RWPE2 (cell line): ENCODE measurements around the gene CPLX4.

Source experiments
- ATAC-seq: fragments of 200-7000 bp; cut with Tn5 transposase; 3 replicates; pipeline ENCODE4 v1.9.1; 2021; ENCODE audit warnings: low read depth
- DNase-seq: peaks from one replicate; pipeline ENCODE4 v3.0.0-alpha.2; 2020; ENCODE audit warnings: low spot score
- H3K27ac ChIP-seq: fragments of 450-650 bp; 2 replicates; pipeline ENCODE4 v1.5.1; 2017; ENCODE audit warnings: mild to moderate bottlenecking; ENCODE audit not compliant: poor library complexity, severe bottlenecking
- H3K27me3 ChIP-seq: fragments of 250-450 bp; sonication (Bioruptor Pico); 2 replicates; pipeline ENCODE4 v1.5.1; 2021; ENCODE audit warnings: mild to moderate bottlenecking, moderate library complexity; ENCODE audit not compliant: insufficient read depth, poor library complexity, severe bottlenecking
- H3K36me3 ChIP-seq: fragments of 250-450 bp; sonication (Bioruptor Pico); 2 replicates; pipeline ENCODE4 v1.5.1; 2020; ENCODE audit warnings: low read depth, mild to moderate bottlenecking, moderate library complexity
- H3K4me1 ChIP-seq: fragments of 250-450 bp; sonication (Bioruptor Pico); 2 replicates; pipeline ENCODE4 v1.5.1; 2021; ENCODE audit warnings: mild to moderate bottlenecking, moderate library complexity; ENCODE audit not compliant: insufficient read depth, poor library complexity, severe bottlenecking
- H3K4me3 ChIP-seq: fragments of 250-450 bp; sonication (Bioruptor Pico); 2 replicates; pipeline ENCODE4 v1.5.1; 2021; ENCODE audit warnings: mild to moderate bottlenecking, moderate library complexity; ENCODE audit not compliant: severe bottlenecking
- H3K9me3 ChIP-seq: fragments of 250-450 bp; sonication (Bioruptor Pico); 2 replicates; pipeline ENCODE4 v1.5.1; 2021; ENCODE audit warnings: mild to moderate bottlenecking, moderate library complexity; ENCODE audit not compliant: severe bottlenecking
- TF ChIP-seq, protein P1 (sequence below): fragments of 450-650 bp; IDR thresholded peaks from one replicate; pipeline ENCODE4 v1.5.1; 2017; ENCODE audit warnings: mild to moderate bottlenecking, moderate library complexity; ENCODE audit not compliant: poor library complexity, severe bottlenecking

Gene CPLX4

DNA sequence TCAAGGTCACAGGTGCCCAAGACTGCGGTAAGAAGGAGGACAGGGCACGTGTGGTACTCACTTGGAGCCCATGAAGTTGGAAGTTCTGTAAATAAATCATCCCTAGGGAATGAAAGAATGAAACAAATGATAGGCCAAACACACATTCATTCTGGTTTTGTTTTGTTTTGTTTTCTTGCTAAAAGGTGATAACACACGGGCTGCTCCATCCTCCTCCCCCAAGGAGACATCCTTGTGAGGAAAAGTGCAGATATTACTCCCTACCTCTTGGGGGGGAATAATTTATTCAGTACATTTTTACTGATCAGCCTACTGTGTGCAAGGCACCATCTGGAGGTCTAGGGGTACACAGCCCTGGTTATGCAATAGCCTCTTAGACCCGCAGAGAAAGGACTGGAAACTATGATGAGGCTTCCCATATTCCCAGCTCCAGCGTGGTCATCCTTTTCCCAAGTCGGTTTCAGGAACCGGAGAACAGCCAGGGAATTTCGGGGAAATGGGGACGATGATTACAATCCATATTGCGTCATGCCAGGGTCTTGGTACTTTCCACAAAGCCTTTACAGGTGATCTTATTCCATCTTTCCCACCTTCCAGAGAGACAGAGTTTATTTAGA is 51.5 kb downstream of the CPLX4 start:
- no peaks in the 10 kb centered on the region for H3K36me3 ChIP-seq
- peaks cover 94% of the 10 kb centered on the region for H3K27me3 ChIP-seq
- TF ChIP-seq, protein P1, sequence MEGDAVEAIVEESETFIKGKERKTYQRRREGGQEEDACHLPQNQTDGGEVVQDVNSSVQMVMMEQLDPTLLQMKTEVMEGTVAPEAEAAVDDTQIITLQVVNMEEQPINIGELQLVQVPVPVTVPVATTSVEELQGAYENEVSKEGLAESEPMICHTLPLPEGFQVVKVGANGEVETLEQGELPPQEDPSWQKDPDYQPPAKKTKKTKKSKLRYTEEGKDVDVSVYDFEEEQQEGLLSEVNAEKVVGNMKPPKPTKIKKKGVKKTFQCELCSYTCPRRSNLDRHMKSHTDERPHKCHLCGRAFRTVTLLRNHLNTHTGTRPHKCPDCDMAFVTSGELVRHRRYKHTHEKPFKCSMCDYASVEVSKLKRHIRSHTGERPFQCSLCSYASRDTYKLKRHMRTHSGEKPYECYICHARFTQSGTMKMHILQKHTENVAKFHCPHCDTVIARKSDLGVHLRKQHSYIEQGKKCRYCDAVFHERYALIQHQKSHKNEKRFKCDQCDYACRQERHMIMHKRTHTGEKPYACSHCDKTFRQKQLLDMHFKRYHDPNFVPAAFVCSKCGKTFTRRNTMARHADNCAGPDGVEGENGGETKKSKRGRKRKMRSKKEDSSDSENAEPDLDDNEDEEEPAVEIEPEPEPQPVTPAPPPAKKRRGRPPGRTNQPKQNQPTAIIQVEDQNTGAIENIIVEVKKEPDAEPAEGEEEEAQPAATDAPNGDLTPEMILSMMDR, result no peak
- DNase-seq, result no peak
- ATAC-seq, result no peak
- H3K27ac ChIP-seq, result no peak overlapping the region
- no peaks in the 10 kb centered on the region for H3K9me3 ChIP-seq
- H3K4me3 ChIP-seq, result no peak overlapping the region
- no peaks in the 10 kb centered on the region for H3K4me1 ChIP-seq

DNA sequence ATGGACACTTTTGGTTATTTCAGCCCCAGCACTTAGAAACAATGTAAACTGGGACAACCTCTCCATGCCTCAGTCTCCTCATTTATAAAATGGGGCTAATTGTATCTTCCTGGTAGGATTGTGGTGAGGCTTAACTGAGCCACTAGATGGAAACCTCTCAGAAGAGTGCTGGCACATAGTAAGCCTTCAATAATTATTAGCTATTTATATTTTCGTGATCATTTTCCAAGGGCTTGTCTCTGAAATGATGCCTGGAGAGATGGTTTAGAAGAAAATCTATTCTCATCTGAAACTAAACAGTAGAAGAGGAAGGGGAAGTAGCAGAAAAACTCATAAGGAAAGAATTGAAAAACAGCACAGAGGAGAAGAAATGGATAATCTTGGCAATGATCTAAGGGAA is 52.0 kb downstream of the CPLX4 start:
- H3K4me3 ChIP-seq, result no peak overlapping the region
- DNase-seq (no peak), ATAC-seq (no peak)
- no peaks in the 10 kb centered on the region for H3K4me1 ChIP-seq
- H3K27ac ChIP-seq, result no peak overlapping the region
- no peaks in the 10 kb centered on the region for H3K36me3 ChIP-seq
- H3K9me3 ChIP-seq, result no peaks in the 10 kb centered on the region
- TF ChIP-seq, protein P1, result no peak
- H3K27me3 ChIP-seq, result peaks cover 89% of the 10 kb centered on the region

DNA sequence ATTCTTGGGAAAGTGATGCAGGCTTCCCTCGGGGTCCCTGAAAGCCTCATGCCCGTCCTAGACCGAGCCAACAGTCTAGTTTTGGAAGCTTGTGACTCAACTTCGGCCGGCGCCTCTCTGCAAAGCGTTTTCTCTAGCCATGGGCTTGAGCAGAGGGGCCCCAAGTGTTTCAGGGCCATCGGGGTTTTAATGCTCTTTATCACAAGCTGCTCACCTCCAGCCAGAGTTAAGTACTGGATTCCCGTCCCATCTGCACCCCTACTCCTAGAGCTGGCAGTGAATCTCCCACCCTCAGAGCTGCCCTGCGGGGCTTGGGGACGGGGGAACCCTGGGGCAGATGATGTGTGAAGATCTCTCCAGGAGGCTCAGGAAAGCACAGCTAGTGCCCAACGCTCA is 52.5 kb downstream of the CPLX4 start:
- ATAC-seq (no peak), DNase-seq (no peak)
- Histone ChIP-seq H3K4me1 (no peaks in the 10 kb centered on the region), H3K27ac (no peak overlapping the region), H3K27me3 (peaks cover 84% of the 10 kb centered on the region), H3K4me3 (no peak overlapping the region), H3K9me3 (no peaks in the 10 kb centered on the region), H3K36me3 (no peaks in the 10 kb centered on the region)
- TF ChIP-seq, protein P1, result no peak

DNA sequence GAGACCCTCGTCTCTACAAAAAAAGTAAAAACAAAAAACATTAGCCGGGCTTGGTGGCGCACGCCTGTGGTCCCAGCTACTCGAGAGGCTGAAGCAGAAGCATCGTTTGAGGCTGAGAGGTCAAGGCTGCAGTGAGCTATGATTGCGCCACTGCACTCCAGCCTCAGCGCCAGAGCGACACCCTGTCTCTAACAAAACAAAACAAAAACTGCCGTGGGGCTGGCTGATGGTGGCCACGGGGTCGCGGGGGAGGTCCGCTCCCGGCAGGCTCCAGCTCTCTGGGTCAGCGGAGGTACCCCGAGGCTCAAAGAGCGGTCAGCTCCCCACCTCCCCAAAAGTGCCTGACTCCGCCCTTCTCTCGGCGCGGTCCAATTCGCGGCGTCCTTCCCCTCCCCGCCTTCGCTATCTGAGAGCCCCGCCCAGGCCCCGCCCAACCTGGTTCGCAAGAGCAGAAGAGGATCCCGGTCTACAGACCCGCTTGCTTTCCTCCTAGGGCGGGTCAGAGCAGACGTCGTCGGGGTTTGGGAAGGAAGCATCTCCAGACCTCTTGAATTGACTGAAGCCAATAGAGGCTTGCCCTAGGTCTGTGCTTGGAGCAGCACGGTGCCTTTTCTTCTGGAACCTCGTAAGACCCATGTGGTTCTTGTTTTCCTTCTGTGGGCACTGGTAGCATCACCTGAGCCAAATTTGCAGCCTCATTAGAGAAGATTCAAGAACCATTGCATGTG is 53.0 kb downstream of the CPLX4 start:
- H3K27me3 ChIP-seq, result peaks cover 79% of the 10 kb centered on the region
- no peaks in the 10 kb centered on the region for H3K4me1 ChIP-seq
- H3K27ac ChIP-seq, result no peak overlapping the region
- H3K4me3 ChIP-seq, result peak overlapping the region; percentile 20
- ATAC-seq (peak; percentile 70), DNase-seq (no peak)
- no peaks in the 10 kb centered on the region for H3K36me3 ChIP-seq
- no peaks in the 10 kb centered on the region for H3K9me3 ChIP-seq
- TF ChIP-seq, protein P1, result no peak

DNA sequence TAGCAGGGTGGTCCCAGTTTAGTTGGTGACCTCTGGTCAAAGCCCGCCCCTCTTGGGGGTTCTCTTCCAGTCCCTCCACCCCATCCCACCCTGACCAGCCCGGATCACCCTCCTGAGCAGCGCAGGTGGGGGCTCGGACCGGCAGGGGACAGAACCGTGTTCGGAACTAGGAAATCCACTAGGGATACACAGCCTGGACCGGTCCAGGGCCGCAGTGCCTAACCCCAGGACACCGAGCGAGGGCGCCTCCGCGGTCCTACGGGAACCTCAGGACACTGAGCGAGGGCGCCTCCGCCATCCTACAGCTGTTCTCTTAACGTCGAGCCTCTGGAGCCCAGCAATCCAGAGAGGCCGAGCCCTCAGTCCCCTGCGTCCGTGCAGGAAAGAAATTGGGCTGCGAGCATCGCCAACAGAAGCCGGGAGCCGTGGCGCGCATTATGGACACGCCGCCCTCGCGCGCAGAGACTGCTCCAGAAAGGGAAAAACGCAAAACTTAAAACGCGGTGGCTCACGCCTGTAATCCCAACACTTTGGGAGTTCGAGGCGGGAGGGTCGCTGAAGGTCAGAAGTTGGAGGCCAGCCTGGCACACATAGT is 53.7 kb downstream of the CPLX4 start:
- H3K4me3 ChIP-seq, result no peak overlapping the region
- no peak for ATAC-seq
- TF ChIP-seq, protein P1, result no peak
- no peaks in the 10 kb centered on the region for H3K9me3 ChIP-seq
- H3K27ac ChIP-seq, result no peak overlapping the region
- no peaks in the 10 kb centered on the region for H3K36me3 ChIP-seq
- H3K27me3 ChIP-seq, result peaks cover 72% of the 10 kb centered on the region
- DNase-seq, result no peak
- H3K4me1 ChIP-seq, result no peaks in the 10 kb centered on the region
